ENCODE data around the gene TAB3. TPM values are rescaled to one million over a fixed set of nuclear protein-coding genes. Genes with fewer than 3 reads are reported as not detected.
"Not testable (repeated sequence)": the region's sequence is repeated elsewhere in the genome, so short reads cannot be mapped to it uniquely, and the experiment has no call there.

The TAB3 gene
- total RNA-seq, 2 experiments from 2014 or later = 19.6 to 24.2 TPM

DNA sequence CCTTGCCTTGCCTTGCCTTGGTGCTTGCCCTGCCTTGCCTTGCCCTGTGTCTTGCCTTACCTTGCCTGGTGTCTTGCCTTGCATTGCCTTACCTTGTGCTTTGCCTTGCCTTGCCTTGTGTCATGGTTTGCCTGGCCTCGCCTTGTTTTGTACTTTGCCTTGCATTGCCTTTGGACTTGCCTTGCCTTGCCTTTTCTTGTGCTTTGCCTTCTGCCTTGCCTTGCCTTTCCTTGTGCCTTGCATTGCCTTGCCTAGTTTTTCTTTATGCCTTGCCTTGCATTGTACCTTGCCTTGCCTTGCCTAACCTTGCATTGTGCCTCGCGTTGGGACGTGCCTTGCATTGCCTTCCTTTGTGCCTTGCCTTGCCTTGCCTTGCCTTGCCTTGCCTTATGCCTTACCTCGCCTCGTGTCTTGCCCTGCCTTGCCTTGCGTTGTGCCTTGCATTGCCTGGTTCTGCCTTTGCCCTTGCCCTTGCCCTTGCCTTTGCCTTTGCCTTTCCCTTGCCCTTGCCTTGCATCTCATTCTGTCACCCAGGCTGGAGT is 82.8 kb downstream of the TAB3 start:
- Mint-ChIP-seq H3K9me3 (no peaks in the 10 kb centered on the region), H3K4me3 (no peak overlapping the region), H3K36me3 (no peaks in the 10 kb centered on the region), H3K4me1 (ENCODE audit: low read depth) (no peaks in the 10 kb centered on the region), H3K27ac (no peak overlapping the region), H3K27me3 (no peaks in the 10 kb centered on the region)
- DNase-seq = no peak
- CTCF ChIA-PET = no interaction called here
- POLR2A ChIA-PET = no interaction called here
- intact Hi-C loops (cut with micrococcal nuclease) = no loop called here

DNA sequence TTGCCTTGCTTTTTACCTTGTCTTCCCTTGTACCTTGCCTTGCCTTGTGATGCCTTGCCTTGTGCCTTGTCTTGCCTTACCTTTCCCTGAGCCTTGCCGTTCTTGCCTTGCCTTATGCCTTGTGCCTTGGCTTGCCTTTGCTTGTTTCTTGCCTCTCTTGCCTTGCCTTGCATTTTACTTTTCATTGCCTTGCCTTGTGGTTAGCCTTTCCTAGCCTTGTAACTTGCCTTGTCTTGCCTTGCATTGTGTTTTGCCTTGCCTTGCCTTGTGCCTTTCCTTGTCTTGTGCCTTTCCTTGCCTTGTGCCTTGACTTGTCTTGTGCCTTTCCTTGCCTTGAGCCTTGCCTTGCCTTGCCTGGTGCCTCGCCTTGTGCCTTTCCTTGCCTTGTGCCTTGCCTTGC is 84.6 kb downstream of the TAB3 start:
- no peaks in the 10 kb centered on the region for H3K36me3 Mint-ChIP-seq
- H3K4me1 Mint-ChIP-seq (ENCODE audit: low read depth) = no peaks in the 10 kb centered on the region
- CTCF ChIA-PET = no interaction called here
- H3K27me3 Mint-ChIP-seq = no peaks in the 10 kb centered on the region
- H3K27ac Mint-ChIP-seq = no peak overlapping the region
- POLR2A ChIA-PET = no interaction called here
- no peak overlapping the region for H3K4me3 Mint-ChIP-seq
- no peaks in the 10 kb centered on the region for H3K9me3 Mint-ChIP-seq
- no peak for DNase-seq
- intact Hi-C loops (cut with micrococcal nuclease) = no loop called here

DNA sequence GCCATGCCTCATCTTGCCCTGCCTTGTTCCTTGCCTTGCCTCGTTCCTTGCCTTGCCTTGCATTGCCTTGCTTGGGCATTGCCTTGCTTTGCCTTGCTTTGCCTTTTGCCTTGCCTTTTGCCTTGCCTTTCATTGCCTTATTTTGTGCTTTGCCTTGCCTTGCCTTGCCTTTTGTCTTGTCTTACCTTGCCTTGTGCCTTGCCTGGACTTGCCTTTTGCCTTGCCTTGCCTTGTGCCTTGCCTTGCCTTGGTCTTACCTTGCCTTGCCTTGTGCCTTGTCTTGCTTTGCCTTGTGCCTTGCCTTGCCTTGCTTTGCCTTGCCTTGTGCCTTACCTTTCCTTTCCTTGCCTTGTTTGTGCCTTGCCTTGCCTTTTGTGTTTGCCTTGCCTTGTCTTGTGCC is 88.2 kb downstream of the TAB3 start:
- no peak for DNase-seq
- no peaks in the 10 kb centered on the region for H3K27me3 Mint-ChIP-seq
- H3K36me3 Mint-ChIP-seq = no peaks in the 10 kb centered on the region
- no peaks in the 10 kb centered on the region for H3K4me1 Mint-ChIP-seq (ENCODE audit: low read depth)
- H3K27ac Mint-ChIP-seq = no peak overlapping the region
- intact Hi-C loops (cut with micrococcal nuclease) = no loop called here
- H3K9me3 Mint-ChIP-seq = no peaks in the 10 kb centered on the region
- H3K4me3 Mint-ChIP-seq = no peak overlapping the region
- ChIA-PET CTCF (no interaction called here), POLR2A (no interaction called here)

DNA sequence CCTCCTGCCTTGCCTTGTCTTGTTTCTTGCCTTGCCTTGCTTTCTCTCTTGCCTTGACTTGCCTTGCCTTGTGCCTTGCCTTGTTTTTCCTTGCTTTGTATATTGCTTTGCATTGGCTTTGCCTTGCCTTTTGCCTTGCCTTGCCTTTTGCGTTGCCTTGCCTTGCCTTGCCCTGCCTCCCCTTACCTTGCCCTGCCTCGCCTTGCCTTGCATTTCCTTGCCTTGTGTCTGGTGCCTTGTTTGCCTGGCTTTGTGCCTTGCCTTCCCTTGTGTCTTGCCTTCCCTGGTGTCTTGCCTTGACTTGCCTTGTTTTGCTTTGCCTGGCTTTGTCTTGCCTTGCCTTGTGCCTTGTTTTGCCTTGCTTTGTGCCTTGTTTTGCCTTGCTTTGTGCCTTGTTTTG is 89.7 kb downstream of the TAB3 start:
- Mint-ChIP-seq H3K27ac (no peak overlapping the region), H3K36me3 (no peaks in the 10 kb centered on the region), H3K4me1 (ENCODE audit: low read depth) (no peaks in the 10 kb centered on the region), H3K9me3 (no peaks in the 10 kb centered on the region), H3K4me3 (no peak overlapping the region), H3K27me3 (no peaks in the 10 kb centered on the region)
- no peak for DNase-seq
- ChIA-PET POLR2A (no interaction called here), CTCF (no interaction called here)
- intact Hi-C loops (cut with micrococcal nuclease) = no loop called here

DNA sequence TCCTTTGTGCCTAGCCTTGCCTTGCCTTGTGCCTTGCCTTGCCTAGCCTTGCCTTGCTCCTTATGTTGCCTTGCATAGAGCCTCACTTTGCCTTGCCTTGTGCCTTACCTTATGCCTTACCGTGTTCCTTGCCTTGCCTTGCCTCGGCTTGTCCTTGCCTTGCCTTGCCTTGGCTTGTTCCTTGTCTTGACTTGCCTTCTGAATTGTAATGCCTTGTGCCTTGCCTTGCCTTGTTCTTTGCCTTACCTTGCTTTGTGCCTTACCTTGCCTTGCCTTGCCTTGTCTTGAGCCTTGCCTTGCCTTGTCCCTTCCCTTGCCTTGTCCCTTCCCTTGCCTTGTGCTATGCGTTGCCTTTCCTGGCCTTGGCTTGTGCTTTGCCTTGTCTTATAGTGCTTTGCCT is 90.2 kb downstream of the TAB3 start:
- Mint-ChIP-seq H3K4me3 (no peak overlapping the region), H3K27me3 (no peaks in the 10 kb centered on the region), H3K4me1 (ENCODE audit: low read depth) (no peaks in the 10 kb centered on the region), H3K36me3 (no peaks in the 10 kb centered on the region), H3K9me3 (no peaks in the 10 kb centered on the region), H3K27ac (no peak overlapping the region)
- intact Hi-C loops (cut with micrococcal nuclease) = no loop called here
- POLR2A ChIA-PET = no interaction called here
- CTCF ChIA-PET = no interaction called here
- DNase-seq = no peak

DNA sequence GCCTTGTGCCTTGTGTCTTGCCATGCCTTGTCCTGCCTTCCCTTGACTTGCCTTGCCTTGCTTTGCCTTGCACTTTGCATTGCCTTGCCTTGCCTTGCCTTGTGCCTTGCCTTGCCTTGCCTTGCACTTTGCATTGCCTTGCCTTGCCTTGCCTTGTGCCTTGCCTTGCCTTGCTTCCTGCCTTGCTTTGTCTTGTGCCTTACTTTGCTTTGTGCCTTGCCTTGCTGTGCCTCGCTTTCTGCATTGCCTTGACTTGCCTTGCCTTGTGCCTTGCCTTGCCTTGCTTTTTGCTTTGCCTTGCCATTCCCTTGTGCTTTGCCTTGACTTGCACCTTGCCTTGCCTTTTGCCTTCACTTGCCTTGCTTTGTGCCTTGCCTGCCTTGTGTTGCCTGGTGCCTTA is 91.8 kb downstream of the TAB3 start:
- H3K4me3 Mint-ChIP-seq; CTCF ChIA-PET; DNase-seq; POLR2A ChIA-PET; H3K36me3 Mint-ChIP-seq; intact Hi-C loops (cut with micrococcal nuclease); H3K4me1 Mint-ChIP-seq (ENCODE audit: low read depth); H3K27me3 Mint-ChIP-seq; H3K27ac Mint-ChIP-seq; H3K9me3 Mint-ChIP-seq: not testable (repeated sequence)

DNA sequence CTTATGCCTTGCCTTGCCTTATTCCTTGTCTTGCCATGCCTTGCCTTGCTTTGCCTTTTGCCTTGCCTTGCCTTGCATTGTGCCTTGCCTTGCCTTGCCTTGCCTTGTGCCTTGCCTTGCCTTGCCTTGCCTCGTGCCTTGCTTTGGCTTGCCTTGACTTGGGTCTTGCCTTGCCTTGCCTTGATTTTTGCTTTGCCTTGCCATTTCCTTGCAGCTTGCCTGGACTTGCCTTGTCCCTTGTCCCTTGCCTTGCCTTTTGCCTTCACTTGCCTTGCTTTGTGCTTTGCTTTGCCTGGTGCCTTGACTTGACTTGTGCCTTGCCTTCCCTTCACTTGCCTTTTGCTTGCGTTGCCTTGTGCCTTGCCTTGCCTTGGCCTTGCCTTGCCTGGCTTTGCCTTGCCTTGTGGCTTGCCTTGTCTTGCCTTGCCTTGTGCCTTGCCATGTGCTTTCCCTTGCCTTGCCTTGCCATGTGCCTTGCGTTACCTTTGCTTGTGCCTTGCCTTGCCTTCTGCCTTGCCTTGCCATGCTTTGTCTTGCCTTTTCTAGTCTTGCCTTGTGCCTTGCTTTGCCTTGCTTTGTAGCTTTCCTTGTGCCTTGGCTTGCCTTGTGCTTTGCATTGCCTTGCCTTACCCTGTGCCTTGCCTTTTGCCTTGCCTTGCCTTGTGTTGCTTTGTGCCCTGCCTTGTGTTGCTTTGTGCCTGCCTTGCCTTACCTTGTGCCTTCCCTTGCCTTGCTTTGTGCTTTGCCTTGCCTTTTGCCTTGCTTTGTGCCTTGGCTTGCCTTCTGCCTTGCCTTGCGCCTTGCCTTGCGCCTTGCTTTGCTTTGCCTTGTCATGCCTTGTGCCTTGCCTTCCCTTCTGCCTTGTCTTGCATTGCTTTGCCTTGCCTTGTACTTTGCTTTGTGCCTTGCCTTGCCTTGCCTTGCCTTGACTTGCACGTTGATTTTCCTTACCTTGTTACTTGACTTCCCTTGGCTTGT is 92.8 kb downstream of the TAB3 start:
- intact Hi-C loops (cut with micrococcal nuclease) = no loop called here
- Mint-ChIP-seq H3K36me3 (no peaks in the 10 kb centered on the region), H3K9me3 (no peaks in the 10 kb centered on the region), H3K27ac (no peak overlapping the region), H3K4me1 (ENCODE audit: low read depth) (no peaks in the 10 kb centered on the region), H3K27me3 (no peaks in the 10 kb centered on the region), H3K4me3 (no peak overlapping the region)
- ChIA-PET POLR2A (no interaction called here), CTCF (no interaction called here)
- DNase-seq = no peak

DNA sequence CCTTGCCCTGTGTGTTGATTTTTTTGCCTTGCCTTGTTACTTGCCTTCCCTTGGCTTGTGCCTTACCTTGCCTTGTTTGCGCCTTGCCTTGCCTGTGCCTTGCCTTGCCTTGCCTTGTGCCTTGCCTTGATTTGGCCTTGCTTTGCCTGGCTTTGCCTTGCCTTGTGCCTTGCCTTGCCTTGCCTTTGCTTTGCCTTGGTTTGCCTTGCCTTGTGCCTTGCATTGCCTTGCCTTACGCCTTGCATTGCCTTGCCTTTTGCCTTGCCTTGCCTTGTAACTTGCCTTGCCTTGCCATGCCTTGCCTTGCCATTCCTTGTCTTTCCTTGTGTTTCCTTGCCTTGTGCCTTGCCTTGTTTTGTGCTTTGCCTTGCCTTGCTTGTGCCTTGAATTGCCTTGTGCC is 94.6 kb downstream of the TAB3 start:
- Mint-ChIP-seq H3K27me3 (no peaks in the 10 kb centered on the region), H3K27ac (no peak overlapping the region), H3K4me1 (ENCODE audit: low read depth) (no peaks in the 10 kb centered on the region), H3K36me3 (no peaks in the 10 kb centered on the region), H3K4me3 (no peak overlapping the region), H3K9me3 (no peaks in the 10 kb centered on the region)
- POLR2A ChIA-PET = no interaction called here
- no peak for DNase-seq
- CTCF ChIA-PET = no interaction called here
- intact Hi-C loops (cut with micrococcal nuclease) = no loop called here

DNA sequence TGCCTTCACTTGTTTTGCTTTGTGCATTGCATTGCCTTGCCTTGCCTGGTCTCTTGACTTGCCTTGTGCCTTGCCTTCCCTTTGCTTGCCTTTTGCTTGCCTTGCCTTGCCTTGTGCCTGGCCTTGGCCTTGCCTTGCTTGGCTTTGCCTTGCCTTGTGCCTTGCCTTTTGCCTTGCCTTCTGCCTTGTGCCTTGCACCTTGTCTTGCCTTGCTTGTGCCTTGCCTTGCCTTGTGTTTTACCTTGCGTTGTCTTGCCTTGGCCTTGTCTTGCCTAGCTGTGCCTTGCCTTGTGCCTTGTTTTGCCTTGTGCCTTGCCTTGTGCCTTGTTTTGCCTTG is 95.3 kb downstream of the TAB3 start:
- intact Hi-C loops (cut with micrococcal nuclease) = no loop called here
- ChIA-PET POLR2A (no interaction called here), CTCF (no interaction called here)
- Mint-ChIP-seq H3K4me1 (ENCODE audit: low read depth) (no peaks in the 10 kb centered on the region), H3K36me3 (no peaks in the 10 kb centered on the region), H3K9me3 (no peaks in the 10 kb centered on the region), H3K27ac (no peak overlapping the region), H3K27me3 (no peaks in the 10 kb centered on the region), H3K4me3 (no peak overlapping the region)
- no peak for DNase-seq

DNA sequence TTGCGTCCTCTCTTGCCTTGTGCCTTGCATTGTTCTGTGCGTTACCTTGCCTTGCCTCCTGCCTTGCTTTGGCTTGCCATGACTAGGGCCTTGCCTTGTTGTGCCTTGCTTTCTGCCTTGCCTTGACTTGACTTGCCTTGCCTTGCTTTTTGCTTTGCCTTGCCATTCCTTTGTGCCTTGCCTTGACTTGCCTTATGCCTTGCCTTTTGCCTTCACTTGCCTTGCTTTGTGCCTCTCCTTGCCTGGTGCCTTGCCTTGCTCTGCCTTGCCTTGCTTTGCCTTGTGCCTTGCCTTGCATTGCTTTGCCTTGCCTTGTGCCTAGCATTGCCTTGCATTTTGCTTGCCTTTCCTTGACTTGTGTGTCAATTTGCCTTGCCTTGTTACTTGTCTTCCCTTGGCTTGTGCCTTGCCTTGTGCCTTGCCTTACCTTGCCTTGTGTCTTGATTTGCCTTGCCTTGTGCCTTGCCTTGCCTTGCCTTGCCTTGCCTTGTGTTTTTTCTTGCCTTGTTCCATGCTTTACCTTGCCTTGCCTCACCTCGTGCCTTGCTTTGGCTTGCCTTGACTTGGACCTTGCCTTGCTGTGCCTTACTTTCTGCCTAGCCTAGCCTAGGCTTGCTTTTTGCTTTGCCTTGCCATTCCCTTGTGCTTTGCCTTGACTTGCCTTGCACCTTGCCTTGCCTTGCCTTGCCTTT is 95.8 kb downstream of the TAB3 start:
- no peak overlapping the region for H3K27ac Mint-ChIP-seq
- CTCF ChIA-PET = no interaction called here
- no peaks in the 10 kb centered on the region for H3K4me1 Mint-ChIP-seq (ENCODE audit: low read depth)
- POLR2A ChIA-PET = no interaction called here
- H3K4me3 Mint-ChIP-seq = no peak overlapping the region
- intact Hi-C loops (cut with micrococcal nuclease) = no loop called here
- no peak for DNase-seq
- no peaks in the 10 kb centered on the region for H3K27me3 Mint-ChIP-seq
- no peaks in the 10 kb centered on the region for H3K9me3 Mint-ChIP-seq
- H3K36me3 Mint-ChIP-seq = no peaks in the 10 kb centered on the region

DNA sequence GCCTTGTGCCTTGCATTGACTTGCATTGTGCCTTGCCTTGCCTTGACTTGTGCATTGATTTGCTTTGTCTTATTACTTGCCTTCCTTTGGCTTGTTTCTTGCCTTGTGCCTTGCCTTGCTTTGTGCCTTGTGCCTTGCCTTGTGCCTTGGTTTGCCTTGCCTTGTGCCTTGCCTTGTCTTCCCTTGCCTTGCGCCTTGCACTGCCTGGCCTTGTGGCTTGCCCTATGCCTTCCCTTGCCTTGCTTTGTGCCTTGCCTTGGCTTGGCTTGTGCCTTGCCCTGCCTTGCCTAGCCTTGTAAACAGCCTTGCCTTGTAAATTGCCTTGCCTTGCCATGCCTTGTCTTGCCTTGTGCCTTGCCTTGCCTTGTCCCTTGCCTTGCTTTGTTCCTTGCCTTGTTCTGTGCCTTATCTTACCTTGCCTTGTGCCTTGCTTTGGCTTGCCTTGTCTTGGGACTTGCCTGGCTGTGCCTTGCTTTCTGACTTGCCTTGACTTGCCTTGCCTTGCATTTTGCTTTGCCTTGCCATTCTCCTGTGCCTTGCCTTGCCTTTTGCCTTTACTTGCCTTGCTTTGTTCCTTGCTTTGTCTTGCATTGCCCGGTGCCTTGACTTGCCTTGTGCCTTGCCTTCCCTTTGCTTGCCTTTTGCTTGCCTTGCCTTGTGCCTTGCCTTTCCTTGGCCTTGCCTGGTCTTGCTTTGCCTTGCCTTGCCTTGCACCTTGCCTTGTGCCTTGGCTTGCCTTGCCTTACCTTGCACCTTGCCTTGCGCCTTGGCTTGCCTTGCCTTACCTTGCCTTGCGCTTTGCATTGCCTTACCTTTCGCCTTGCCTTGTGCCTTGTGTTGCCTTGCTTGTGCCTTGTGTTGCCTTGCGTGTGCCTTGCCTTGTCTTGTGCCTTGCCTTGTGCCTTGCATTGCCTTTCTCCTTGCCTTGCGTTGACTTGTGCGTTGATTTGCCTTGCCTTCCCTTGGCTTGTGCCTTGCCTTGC is 97.5 kb downstream of the TAB3 start:
- no peaks in the 10 kb centered on the region for H3K4me1 Mint-ChIP-seq (ENCODE audit: low read depth)

DNA sequence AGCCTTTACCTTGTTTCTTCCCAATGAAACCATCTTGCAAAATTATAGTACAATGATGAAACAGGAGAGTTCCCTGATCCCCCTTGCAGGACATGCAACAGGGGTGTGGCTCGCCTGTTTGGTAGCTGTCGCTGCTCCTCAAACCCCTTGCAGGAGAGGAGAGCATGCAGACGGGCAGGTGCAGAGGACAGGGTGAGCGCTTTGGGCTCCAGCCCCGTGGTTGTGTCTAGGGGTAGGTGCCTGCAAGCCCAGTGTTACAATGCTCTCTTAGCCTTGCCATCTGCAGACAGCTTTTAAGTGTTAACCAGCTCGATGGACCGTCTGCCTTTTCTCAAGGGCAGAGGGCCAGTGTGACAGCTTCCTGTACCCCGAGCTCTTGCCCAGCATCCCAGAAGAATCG is 102.0 kb downstream of the TAB3 start:
- POLR2A ChIA-PET = no interaction called here
- no peak for DNase-seq
- no peak overlapping the region for H3K4me3 Mint-ChIP-seq
- no peak overlapping the region for H3K27ac Mint-ChIP-seq
- no peaks in the 10 kb centered on the region for H3K9me3 Mint-ChIP-seq
- intact Hi-C loops (cut with micrococcal nuclease) = no loop called here
- H3K27me3 Mint-ChIP-seq = peaks cover 4% of the 10 kb centered on the region
- H3K36me3 Mint-ChIP-seq = no peaks in the 10 kb centered on the region
- CTCF ChIA-PET = no interaction called here
- H3K4me1 Mint-ChIP-seq (ENCODE audit: low read depth) = peaks cover 5% of the 10 kb centered on the region

More for the DNA sequence above, 97.5 kb downstream of the TAB3 start:
- CTCF ChIA-PET = no interaction called here
- POLR2A ChIA-PET = no interaction called here
- Mint-ChIP-seq H3K27ac (no peak overlapping the region), H3K27me3 (peaks cover 2% of the 10 kb centered on the region), H3K36me3 (no peaks in the 10 kb centered on the region), H3K9me3 (no peaks in the 10 kb centered on the region), H3K4me3 (no peak overlapping the region)
- DNase-seq = no peak
- intact Hi-C loops (cut with micrococcal nuclease) = no loop called here

All from activated CD4-positive, alpha-beta memory T cell treated with anti-CD3 and anti-CD28 coated beads for 36 hours (primary cell).